ENCODE results near the gene FGR.
A peak's percentile ranks its signal among the peaks of the same experiment; 100 is the strongest.

FGR gene

DNA sequence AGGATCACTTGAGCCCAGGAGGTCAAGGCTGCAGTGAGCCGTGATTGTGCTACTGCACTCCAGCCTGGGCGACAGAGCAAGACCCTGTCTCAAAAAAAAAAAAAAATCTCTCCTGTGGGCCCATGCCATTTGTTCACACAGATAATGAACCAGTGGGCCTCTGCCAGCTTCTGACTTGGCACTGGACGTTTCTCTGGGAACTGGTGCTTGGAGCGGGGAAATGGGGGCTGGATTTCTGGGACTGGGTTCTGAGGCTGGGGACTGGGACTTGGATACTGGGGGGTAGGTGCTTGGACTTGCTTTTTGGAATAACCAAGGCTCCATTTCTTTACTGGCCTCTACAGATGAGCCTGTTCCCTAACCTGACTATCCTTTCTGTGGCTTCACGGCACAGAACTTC lies 27.3 kb upstream of the FGR start:
- Histone ChIP-seq H3K9me3 (ENCODE audit: severe bottlenecking) (no peaks in the 10 kb centered on the region), H3K27ac (peak overlapping the region; percentile 50), H3K36me3 (no peaks in the 10 kb centered on the region), H3K4me3 (ENCODE audit: low read depth, low read length) (no peak overlapping the region), H3K27me3 (ENCODE audit: insufficient read depth, low read depth, severe bottlenecking) (no peaks in the 10 kb centered on the region)
- TF ChIP-seq CTCF (IDR thresholded peaks at IDR 0.05; ENCODE audit: low read depth, low read length) = no peak
- DNase-seq = no peak

DNA sequence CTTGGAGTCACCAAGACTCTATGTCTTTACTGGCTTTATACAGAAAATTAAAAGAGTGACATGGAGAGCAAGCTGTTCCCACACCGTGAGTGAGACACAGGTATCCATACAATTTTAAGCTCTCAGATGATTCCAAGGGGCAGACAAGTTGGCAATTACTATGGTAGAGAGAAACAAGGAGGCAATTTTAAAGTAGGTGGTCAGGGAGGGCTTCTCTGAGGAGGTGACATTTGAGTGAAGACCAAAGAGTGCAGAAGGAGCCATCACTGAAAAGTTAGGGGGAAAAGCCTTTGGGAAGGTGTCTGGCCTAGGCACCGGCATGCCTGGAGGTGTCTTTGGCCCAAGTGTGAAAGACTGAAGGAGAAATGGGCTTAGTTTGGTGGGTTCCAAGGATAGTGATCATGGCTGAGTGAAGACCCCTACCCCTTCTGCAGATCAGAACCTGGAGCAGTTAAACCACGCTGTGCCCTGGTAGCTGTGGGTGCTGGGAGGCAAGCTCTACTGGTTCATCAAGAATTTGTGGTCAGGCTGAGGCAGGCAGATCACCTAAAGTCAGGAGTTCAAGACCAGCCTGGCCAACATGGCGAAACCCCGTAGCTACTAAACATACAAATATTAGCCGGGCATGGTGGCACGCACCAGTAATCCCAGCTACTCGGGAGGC lies 26.6 kb upstream of the FGR start:
- H3K4me3 ChIP-seq (ENCODE audit: low read depth, low read length) = no peak overlapping the region
- no peaks in the 10 kb centered on the region for H3K9me3 ChIP-seq (ENCODE audit: severe bottlenecking)
- H3K27ac ChIP-seq = no peak overlapping the region
- no peaks in the 10 kb centered on the region for H3K27me3 ChIP-seq (ENCODE audit: insufficient read depth, low read depth, severe bottlenecking)
- no peak for DNase-seq
- H3K36me3 ChIP-seq = no peaks in the 10 kb centered on the region
- no peak for TF ChIP-seq CTCF (IDR thresholded peaks at IDR 0.05; ENCODE audit: low read depth, low read length)

- peak overlapping the region; percentile 17 for H3K4me3 ChIP-seq (ENCODE audit: low read depth, low read length)
- DNase-seq = no peak
These were observed 25.4 kb upstream of the FGR start for GRCh38 chr1:27660300-27660835.

DNA sequence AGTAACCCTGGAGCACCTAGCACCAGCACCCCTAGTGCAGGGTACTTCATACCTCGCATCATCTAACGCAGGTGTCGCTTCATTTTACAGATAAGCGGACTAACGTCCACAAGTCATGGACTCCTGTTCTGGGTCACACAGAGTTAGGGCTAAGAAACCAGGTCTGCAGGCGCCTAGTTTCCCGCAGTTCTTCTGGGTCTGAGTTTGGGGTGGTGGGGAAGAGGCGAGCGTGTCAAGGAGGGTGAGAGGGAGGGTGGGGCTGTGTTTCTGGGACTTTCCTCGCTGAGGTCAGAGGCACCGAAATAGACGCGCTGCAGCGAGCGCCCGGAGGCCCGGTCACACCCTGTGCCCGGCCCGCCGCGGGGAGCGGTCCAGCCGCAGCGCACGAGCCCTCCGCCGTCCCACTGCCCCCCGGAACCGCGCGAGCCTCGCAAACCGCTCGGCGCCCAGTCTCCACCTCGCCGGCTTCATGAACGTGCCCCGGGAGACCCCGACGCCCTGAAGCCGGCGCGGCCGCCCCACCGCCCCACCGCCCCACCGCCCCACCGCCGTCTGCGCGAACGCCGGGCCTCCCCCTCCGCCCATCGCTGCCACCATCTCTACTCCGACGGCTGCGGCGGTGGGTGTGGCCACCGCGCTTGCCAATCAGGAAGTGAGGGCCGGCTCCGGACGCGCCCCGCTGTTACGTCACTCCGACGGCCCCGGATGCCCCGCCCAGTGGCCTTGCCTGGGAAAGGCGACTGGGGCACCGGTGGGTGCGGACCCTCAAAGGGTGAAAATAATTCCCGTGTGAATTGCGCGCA lies 24.7 kb upstream of the FGR start:
- TF ChIP-seq CTCF (IDR thresholded peaks at IDR 0.05; ENCODE audit: low read depth, low read length) = no peak
- DNase-seq = peak; percentile 80
- no peaks in the 10 kb centered on the region for H3K36me3 ChIP-seq
- H3K27me3 ChIP-seq (ENCODE audit: insufficient read depth, low read depth, severe bottlenecking) = no peaks in the 10 kb centered on the region
- peak overlapping the region; percentile 45 for H3K4me3 ChIP-seq (ENCODE audit: low read depth, low read length)
- no peaks in the 10 kb centered on the region for H3K9me3 ChIP-seq (ENCODE audit: severe bottlenecking)
- H3K27ac ChIP-seq = no peak overlapping the region

More at GRCh38 chr1:27660300-27660835, 25.4 kb upstream of the FGR start:
- H3K9me3 ChIP-seq (ENCODE audit: severe bottlenecking) = no peaks in the 10 kb centered on the region
- no peak overlapping the region for H3K27ac ChIP-seq
- H3K36me3 ChIP-seq = no peaks in the 10 kb centered on the region
- no peaks in the 10 kb centered on the region for H3K27me3 ChIP-seq (ENCODE audit: insufficient read depth, low read depth, severe bottlenecking)
- no peak for TF ChIP-seq CTCF (IDR thresholded peaks at IDR 0.05; ENCODE audit: low read depth, low read length)

DNA sequence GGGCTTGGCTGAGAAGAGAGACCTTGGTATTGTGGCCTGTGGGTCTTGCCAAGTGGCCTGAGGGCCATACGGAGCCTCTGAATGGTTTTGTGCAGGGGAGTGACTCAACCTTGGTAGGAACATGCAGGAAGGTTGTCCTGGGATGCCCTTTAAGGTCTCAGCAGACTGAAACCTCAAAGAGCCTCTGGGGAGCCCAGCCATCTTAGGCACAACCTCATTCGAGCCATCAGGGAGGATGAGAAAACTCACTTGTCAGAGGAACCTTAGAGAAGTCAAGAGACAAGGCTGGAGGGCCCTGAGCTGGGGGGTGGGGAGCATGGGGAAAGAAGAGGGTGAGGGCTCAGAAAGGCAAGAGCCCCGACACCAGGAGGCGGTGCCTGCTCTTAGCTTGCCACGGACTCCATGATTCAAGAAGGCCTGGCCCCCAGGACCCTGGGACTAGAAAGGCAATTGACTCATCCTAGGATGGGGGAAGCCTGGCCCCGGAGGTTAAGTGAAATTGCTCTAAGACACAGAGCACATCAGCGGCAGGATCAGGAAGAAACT lies 24.0 kb upstream of the FGR start:
- DNase-seq = peak; percentile 18
- no peak for TF ChIP-seq CTCF (IDR thresholded peaks at IDR 0.05; ENCODE audit: low read depth, low read length)

More for the DNA sequence above, 24.0 kb upstream of the FGR start:
- Histone ChIP-seq H3K9me3 (ENCODE audit: severe bottlenecking) (no peaks in the 10 kb centered on the region), H3K36me3 (no peaks in the 10 kb centered on the region), H3K27ac (no peak overlapping the region), H3K27me3 (ENCODE audit: insufficient read depth, low read depth, severe bottlenecking) (no peaks in the 10 kb centered on the region), H3K4me3 (ENCODE audit: low read depth, low read length) (peak overlapping the region; percentile 45)
